GM12891 (cell line): Measurements from ENCODE around the gene NDST1.

Experiments used
- DNase-seq: peaks from one replicate; pipeline ENCODE4 v3.0.0; 2011; ENCODE audit warnings: low spot score; ENCODE audit not compliant: insufficient read length
- FAIRE-seq: peaks from 2 replicates; lab custom pipeline; 2011; peaks lifted over from hg19 to GRCh38; lab: Jason Lieb, UNC
- PAX5 ChIP-seq: IDR thresholded peaks from 2 replicates; pipeline ENCODE4 v1.6.1; 2011; ENCODE audit warnings: low read length, moderate library complexity, mild to moderate bottlenecking; ENCODE audit not compliant: insufficient read depth, severe bottlenecking
- POLR2A ChIP-seq: IDR thresholded peaks from 2 replicates; pipeline ENCODE4 v1.6.1; 2011; ENCODE audit warnings: low read depth, low read length, control low read depth
- POLR2AphosphoS5 ChIP-seq: IDR thresholded peaks from 2 replicates; pipeline ENCODE4 v1.6.1; 2011; ENCODE audit warnings: low read depth, low read length, control low read depth
- POU2F2 ChIP-seq: IDR thresholded peaks from 2 replicates; pipeline ENCODE4 v1.6.1; 2011; ENCODE audit warnings: low read depth, mild to moderate bottlenecking, control low read depth, low read length, moderate library complexity
- SPI1 ChIP-seq: IDR thresholded peaks from 2 replicates; pipeline ENCODE4 v1.6.1; 2011; ENCODE audit warnings: low read depth, low read length, control low read depth
- TAF1 ChIP-seq: IDR thresholded peaks from 2 replicates; pipeline ENCODE4 v1.6.1; 2011; ENCODE audit warnings: low read depth, low read length, control low read depth

The NDST1 gene

DNA sequence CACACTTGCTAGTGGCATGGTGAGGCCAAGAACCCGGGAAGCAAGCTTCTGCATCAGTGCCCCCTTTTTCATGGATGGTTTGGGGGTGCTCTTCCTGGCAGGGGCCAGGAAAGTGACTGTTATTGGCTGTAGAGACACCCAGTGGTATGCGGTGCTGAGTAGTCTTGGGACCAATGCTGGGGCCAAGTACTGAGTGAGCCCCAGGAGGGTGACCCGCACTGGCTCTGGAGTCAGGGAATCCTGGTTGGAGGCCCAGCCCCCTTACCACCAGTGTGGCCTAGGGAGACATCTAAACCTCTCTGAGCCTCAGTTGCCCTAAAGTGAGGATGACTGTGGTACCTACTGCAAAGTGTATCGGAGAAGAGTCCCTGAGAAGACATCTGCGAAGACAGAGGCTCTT lies 91.3 kb downstream of the NDST1 start:
- TF ChIP-seq SPI1 = no peak
- no peak for TF ChIP-seq POU2F2
- no peak for TF ChIP-seq TAF1
- no peak for TF ChIP-seq POLR2AphosphoS5
- TF ChIP-seq PAX5 = no peak
- no peak for FAIRE-seq
- DNase-seq = no peak

DNA sequence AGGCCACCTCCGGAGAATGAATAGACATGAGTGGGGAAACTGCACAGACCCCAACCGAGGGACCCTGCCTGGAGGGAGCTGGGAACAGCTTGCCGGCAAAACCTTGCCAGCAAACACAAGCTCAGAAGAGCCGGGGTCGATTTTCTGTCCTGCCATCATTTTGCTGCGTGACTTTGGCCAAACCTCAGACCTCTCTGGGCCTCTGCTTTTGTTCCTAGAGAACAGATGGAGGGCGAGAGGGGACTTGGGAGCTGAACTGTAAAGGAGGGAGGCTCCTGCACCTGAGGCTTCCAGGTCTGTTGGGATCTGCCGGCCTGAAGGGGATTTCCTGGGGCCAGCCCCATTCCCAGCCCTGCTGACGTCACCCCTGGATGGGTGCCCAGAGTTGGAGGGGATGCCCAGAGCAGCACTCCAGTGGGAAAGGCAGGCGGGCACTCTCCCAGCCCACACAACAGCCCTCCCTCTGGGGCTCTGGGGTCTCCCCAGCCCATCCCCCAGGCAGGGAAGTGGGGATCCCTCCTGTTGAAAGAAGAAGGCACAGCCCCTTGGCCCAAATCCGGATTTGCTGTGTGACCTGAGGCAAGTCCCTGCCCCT lies 92.1 kb downstream of the NDST1 start:
- TF ChIP-seq SPI1 (no peak), POU2F2 (no peak), POLR2A (no peak), PAX5 (no peak), POLR2AphosphoS5 (no peak), TAF1 (no peak)
- DNase-seq = no peak
- FAIRE-seq = no peak

DNA sequence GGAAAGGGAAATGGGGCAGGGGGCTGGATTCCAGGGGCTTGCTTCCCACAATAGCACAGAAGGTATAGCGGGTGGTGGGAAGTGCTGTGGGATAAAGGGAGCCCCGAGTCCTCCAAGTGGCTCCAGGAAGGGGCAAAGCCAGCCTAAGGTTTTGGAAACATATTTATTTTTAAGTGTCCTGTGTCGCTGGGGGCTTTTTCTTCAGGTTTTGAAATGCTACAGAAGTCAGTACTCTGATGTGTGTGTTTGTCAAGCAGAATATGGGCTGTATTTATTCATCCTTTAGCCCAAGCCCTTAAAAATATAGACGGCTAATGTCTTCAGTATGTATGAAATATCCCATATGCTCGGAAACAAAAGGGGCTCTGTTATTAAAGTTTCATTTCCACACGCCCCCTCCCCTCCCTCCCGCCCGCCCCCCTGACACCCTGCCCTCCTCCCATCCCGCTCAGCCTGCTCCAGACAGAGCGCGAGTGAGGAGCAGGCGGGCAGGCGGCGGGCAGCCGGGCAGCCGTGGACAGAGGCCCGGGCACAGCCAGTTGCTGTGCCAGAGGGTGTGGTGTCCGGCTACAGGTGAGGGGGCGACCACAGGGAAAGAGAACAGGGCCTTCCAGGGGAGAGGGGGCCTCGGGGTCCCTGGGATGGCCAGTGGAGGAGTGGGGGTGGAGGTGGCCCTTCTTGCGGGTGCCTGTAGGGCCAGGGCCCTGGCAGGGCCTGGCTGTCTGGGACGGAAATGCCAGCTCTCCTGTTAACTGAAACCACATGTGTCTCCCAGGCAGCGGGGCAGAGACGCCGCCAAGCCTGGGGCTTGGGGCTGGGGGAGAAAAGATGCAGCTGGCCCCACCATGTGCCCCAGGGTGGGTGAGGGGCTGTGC lies 92.9 kb downstream of the NDST1 start:
- no peak for FAIRE-seq
- no peak for TF ChIP-seq POLR2A
- no peak for TF ChIP-seq SPI1
- no peak for TF ChIP-seq POLR2AphosphoS5
- no peak for TF ChIP-seq TAF1
- no peak for TF ChIP-seq POU2F2
- no peak for TF ChIP-seq PAX5
- DNase-seq = no peak

DNA sequence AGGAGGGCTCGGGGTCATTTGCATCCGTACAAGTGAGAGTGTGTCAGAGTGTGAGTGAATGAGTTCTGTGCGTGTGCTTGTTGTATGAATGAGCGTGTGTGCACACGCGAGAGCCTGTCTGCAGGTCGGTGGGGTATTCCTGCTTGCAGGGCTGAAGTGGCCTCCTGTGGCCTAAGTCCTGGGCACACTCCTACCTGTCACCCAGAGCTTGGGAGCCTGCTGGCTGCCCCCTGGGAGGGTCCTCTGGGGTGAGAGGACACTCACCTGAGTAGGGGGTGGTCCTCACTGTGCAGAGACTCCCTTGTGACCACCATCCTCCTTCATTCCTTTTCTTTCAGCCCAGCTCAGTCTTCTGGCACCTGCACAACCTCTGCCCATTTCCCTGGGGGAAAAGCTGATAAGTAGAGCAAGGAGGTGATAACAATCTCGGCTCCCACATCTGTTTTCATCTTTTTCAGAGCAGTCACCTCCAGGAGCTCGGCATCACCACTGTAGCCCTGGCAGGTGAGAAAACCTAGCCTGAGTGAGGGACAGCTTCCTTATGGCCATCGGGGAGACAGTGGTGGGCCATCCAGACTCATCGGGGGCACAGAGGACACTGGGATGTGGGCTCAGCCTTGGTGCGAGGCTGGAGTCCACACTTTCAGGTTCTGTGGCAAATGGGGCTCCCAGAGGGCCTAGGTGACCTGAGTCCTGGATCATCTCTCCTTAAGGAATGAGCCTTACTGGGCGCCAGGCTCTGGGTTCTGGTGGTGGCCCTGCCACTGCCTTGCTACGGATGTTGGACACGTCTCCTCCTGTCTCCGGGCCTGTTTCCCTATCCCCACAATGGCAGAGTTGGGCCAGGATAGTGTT lies 93.8 kb downstream of the NDST1 start:
- no peak for TF ChIP-seq SPI1
- TF ChIP-seq POLR2AphosphoS5 = no peak
- TF ChIP-seq POLR2A = no peak
- TF ChIP-seq TAF1 = no peak
- TF ChIP-seq POU2F2 = no peak
- TF ChIP-seq PAX5 = no peak
- FAIRE-seq (no peak), DNase-seq (no peak)

DNA sequence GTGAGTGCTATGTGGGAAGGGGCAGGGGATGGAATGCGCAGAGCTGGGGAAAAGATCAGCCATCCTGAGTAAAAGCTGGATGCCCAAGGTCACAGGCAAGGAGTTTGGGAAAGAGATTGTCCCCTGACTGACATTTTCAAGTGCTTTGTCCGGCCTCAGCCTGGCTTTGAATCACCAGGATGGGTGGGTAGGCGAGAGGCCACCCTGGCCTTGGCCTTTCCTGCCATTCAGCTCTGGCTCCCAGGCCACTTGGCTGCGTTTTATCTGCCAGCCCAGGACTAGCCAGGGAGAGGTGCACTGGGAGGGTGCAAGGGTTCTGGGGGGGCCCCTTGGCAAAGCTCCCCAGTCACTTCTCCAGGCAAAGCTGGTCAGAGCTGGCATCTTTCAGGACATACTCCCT lies 95.1 kb downstream of the NDST1 start:
- TF ChIP-seq PAX5 (no peak), POU2F2 (no peak), POLR2AphosphoS5 (no peak), TAF1 (no peak), POLR2A (no peak), SPI1 (no peak)
- FAIRE-seq = no peak
- no peak for DNase-seq

DNA sequence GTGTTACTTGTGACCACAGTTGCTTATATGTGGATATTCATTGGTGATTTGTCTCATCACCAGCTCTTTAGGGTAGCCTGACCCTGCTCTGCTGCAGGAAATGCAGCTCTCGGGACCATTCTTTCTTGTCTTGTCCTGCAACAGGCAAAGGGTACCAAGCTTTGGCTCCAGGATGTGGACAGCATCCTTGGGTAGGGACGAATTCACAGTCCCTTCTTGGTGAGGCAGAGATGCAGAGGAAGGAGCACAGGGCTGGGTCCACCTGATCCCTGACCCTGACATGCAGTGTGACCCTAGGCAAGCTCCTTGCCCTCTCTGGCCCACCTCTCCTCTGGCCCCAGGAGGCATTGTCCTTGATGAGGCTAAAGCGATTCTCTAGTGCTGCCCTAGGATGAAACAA lies 95.6 kb downstream of the NDST1 start:
- no peak for TF ChIP-seq POU2F2
- no peak for TF ChIP-seq POLR2AphosphoS5
- no peak for TF ChIP-seq SPI1
- no peak for TF ChIP-seq PAX5
- TF ChIP-seq TAF1 = no peak
- no peak for TF ChIP-seq POLR2A
- DNase-seq = no peak
- no peak for FAIRE-seq

DNA sequence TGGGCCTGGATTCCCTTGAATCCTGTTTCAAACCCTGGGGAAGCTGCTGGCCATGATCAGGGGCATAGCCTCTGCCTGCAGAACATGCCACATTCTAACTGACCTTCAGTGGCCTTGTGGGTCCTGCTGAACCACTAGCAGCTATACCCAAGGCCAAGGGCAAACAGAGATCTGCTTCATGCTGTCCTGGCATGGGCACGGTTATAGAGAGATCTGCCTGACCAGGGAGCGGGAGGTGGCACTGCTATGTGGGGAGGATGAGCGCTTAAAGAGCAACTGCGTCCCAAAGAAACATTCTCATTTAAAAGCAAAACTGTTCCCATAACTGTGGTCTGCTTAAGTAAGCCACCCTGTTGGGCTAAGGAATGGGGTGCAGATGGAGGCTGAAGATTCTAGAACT lies 96.1 kb downstream of the NDST1 start:
- DNase-seq (no peak), FAIRE-seq (no peak)
- TF ChIP-seq POLR2A = no peak
- no peak for TF ChIP-seq PAX5
- no peak for TF ChIP-seq POLR2AphosphoS5
- TF ChIP-seq TAF1 = no peak
- TF ChIP-seq SPI1 = no peak
- no peak for TF ChIP-seq POU2F2

DNA sequence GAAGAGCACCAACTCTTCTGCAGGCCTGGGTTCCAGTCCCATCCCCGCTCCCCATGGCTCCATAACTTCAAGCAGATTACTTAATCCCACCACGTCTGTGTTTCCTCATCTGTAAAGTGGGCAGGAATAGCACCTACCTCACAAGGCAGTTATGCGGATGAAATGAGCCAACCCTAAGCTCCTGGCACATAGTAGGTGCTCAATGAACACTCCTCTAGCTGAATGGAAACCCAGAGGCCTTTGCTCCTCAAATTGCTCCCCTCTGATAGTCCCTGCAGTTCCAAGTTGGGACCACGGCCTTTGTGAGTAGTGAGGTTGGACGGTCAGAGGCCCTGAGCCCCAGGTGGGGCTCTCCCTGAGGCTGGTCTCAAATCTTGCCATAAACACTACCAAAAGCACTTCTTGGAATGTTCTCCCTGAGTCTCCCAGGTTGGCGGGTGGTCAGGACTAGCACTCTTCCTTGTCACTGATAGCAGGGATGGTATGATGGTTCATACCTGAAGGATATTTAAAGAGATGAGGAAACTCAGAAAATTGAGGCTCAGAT lies 97.0 kb downstream of the NDST1 start:
- DNase-seq = no peak
- FAIRE-seq = no peak
- TF ChIP-seq POLR2AphosphoS5 (no peak), SPI1 (no peak), TAF1 (no peak)

DNA sequence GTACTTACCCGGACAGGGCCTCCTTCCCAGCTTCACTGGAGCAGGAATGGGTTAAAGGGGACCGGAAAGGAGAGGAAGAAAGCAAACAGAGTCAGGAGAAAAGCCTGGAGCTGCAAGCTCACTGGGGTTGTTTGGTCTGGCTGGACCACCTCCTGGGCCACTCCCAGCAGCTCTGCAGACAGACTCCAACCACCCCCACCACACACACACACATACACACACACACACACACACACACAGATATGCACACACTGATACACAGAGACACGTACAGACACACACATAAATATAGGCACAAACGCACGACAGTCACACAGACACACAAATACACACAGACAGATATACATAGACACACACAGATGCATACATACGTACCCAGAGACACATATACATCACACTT lies 97.6 kb downstream of the NDST1 start:
- TF ChIP-seq POLR2AphosphoS5 (no peak), POLR2A (no peak), PAX5 (no peak), TAF1 (no peak), POU2F2 (no peak), SPI1 (no peak)
- FAIRE-seq = no peak
- DNase-seq = no peak
